Peyer's patch (tissue), 4 donors: Measurements from ENCODE around the gene KHK. TPM values are rescaled to one million over a fixed set of nuclear protein-coding genes. Genes with fewer than 3 reads are reported as not detected.

Experiments
- DNase-seq, 3 donors: peaks; one replicate each; pipeline ENCODE4 v3.0.0-alpha.2; 2017 to 2019
- H3K27ac ChIP-seq, 4 donors: fragments of 200-600 bp; sonication (generic); one replicate each; pipeline ENCODE4 v1.5.1; 2016 to 2019
- H3K27me3 ChIP-seq, 2 donors: fragments of 200-600 bp; sonication (generic); one replicate each; pipeline ENCODE4 v1.5.1; 2019
- H3K36me3 ChIP-seq, 3 donors: fragments of 200-600 bp; sonication (generic); one replicate each; pipeline ENCODE4 v1.5.1; 2016 to 2019
- H3K4me1 ChIP-seq, 4 donors: fragments of 200-600 bp; sonication (generic); one replicate each; pipeline ENCODE4 v1.5.1; 2016 to 2019
- H3K4me3 ChIP-seq, 4 donors: fragments of 200-600 bp; sonication (generic); 1 replicate in 3 of 4; 2 replicates in 1 of 4; pipeline ENCODE4 v1.5.1; 2016 to 2019; ENCODE audit warnings: mild to moderate bottlenecking in 1 of 4
- H3K9me3 ChIP-seq, 4 donors: fragments of 200-600 bp; sonication (generic); one replicate each; pipeline ENCODE4 v1.5.1; 2016 to 2019; ENCODE audit warnings: mild to moderate bottlenecking in 1 of 4
- POLR2A ChIP-seq, 2 donors: fragments of 450-650 bp; IDR thresholded peaks; one replicate each; pipeline ENCODE4 v1.5.1; 2017; ENCODE audit warnings: antibody characterized with exemption in 2 of 2, mild to moderate bottlenecking in 2 of 2, moderate library complexity in 2 of 2
- total RNA-seq, 4 donors: library from RNA; depleted of rRNA; stranded (reverse); fragments of >200 nt; gene quantifications; one replicate each; pipeline ENCODE4 v1.1.0, GENCODE V29; 2016
- TF ChIP-seq, protein P1 (sequence below), 6 experiments: fragments of 450-650 bp in 4 of 6; fragments of 200-600 bp in 2 of 6; sonication (generic) in 1 of 6; IDR thresholded peaks; one replicate each; pipeline ENCODE4 v1.5.1; 2017 to 2019; ENCODE audit warnings: antibody characterized with exemption in 6 of 6, mild to moderate bottlenecking in 3 of 6, moderate library complexity in 1 of 6

KHK gene
- total RNA-seq, 4 donors from 2014 or later, result 40.4 to 576 (median 435) TPM

DNA sequence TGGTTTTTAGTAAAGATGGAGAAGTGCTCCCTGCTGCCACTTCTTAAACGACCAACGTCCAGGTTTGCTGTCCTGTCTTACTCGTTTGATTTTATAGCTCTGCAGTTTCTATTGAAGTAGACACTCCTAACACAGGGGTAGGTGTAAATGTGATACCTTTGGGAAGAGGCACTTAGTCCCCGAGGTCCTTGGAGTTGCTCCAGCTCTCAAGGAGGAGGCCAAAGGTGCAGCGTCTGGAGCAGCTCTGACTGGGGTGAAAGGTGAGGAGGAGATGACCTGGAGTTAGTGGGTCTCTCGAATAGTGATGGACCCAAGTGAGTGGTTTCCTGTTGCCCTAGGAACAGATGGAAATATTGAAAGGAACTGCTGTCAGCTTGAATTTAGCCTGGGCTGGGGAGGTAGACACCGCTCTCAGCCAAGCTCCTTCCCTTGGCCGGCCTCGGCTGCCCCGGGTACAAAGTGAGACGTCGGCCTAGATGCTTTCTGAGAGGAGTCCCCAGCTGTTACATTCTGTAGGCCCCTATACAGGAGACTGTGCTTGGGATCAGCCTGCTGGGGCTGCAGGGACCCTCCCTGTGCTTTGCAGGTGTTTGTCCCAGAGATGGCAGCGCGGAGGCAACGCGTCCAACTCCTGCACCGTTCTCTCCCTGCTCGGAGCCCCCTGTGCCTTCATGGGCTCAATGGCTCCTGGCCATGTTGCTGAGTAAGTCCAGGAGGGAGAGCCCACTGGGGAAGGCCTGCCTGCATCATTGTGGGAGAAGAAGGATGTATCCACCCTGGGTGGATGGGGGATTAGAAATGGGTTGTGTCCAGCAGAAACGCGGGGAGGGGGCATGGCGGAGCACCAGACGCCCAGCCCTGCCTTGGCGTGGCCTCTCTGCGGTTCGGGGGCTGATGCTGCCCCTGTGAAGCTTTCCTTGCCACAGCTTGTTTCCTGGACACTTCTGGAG is 5.4 kb downstream of the KHK start:
- Histone ChIP-seq H3K27ac (peak overlapping the region in 3 of 4 donors; percentile 40 to 96 (median 86)), H3K36me3 (peaks cover 0 to 8% (median 0%) of the 10 kb centered on the region in 3 donors), H3K27me3 (no peaks in the 10 kb centered on the region), H3K4me1 (peaks cover 4 to 41% (median 8%) of the 10 kb centered on the region in 4 donors), H3K9me3 (no peaks in the 10 kb centered on the region), H3K4me3 (peak overlapping the region in 2 of 4 donors; percentile 21 to 88)
- DNase-seq, result no peak
- TF ChIP-seq, protein P1, sequence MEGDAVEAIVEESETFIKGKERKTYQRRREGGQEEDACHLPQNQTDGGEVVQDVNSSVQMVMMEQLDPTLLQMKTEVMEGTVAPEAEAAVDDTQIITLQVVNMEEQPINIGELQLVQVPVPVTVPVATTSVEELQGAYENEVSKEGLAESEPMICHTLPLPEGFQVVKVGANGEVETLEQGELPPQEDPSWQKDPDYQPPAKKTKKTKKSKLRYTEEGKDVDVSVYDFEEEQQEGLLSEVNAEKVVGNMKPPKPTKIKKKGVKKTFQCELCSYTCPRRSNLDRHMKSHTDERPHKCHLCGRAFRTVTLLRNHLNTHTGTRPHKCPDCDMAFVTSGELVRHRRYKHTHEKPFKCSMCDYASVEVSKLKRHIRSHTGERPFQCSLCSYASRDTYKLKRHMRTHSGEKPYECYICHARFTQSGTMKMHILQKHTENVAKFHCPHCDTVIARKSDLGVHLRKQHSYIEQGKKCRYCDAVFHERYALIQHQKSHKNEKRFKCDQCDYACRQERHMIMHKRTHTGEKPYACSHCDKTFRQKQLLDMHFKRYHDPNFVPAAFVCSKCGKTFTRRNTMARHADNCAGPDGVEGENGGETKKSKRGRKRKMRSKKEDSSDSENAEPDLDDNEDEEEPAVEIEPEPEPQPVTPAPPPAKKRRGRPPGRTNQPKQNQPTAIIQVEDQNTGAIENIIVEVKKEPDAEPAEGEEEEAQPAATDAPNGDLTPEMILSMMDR (IDR thresholded peaks at IDR 0.05), result no peak
- TF ChIP-seq POLR2A (IDR thresholded peaks at IDR 0.05), result peak in 1 of 2 donors; percentile 34

DNA sequence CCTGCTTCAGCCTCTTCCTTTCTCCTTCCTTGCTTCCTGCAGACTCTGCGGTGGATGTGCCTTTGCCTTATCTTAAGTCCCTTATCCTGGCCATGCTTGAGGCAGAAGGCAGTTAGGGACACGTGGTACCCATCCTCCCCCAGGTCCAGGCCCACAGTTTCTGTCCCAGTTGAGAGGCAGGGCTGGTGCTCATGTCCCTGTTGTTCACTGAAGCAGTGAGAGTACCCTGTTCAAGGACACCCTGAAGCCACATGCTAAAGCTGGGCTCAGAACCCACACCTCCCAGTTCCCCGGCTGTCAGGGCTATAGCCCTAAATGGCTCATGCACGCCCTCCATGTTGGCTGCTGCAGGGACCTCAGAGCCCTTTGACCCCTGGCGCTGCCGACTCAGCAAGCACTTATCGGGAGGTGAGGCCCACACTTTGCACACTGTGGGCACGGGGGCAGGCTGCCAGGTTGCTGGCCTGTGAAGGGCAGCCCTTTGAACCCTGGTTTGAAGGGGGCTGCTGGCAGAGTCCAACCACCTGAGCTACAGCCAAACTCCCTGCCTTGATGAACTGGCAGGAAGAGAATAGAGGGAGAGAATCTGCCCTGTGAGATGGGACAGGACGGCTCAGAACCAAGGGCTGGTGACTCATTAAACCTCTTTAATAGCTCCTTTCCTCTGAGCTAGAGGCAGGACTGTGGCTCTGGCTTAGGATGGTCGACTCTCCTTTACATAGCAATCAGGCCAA is 6.3 kb downstream of the KHK start:
- peak in 2 of 3 donors; percentile 91 to 95 for DNase-seq
- peaks cover 0 to 38% (median 8%) of the 10 kb centered on the region in 4 donors for H3K4me1 ChIP-seq
- H3K27me3 ChIP-seq, result no peaks in the 10 kb centered on the region
- no peaks in the 10 kb centered on the region for H3K9me3 ChIP-seq
- peak overlapping the region in 2 of 4 donors; percentile 12 to 16 for H3K4me3 ChIP-seq
- TF ChIP-seq, protein P1 (IDR thresholded peaks at IDR 0.05), result no peak
- TF ChIP-seq POLR2A (IDR thresholded peaks at IDR 0.05), result peak; percentile 49 to 58
- H3K36me3 ChIP-seq, result peaks cover 0 to 17% (median 0%) of the 10 kb centered on the region in 3 donors
- H3K27ac ChIP-seq, result peak overlapping the region in 3 of 4 donors; percentile 45 to 96 (median 86)

DNA sequence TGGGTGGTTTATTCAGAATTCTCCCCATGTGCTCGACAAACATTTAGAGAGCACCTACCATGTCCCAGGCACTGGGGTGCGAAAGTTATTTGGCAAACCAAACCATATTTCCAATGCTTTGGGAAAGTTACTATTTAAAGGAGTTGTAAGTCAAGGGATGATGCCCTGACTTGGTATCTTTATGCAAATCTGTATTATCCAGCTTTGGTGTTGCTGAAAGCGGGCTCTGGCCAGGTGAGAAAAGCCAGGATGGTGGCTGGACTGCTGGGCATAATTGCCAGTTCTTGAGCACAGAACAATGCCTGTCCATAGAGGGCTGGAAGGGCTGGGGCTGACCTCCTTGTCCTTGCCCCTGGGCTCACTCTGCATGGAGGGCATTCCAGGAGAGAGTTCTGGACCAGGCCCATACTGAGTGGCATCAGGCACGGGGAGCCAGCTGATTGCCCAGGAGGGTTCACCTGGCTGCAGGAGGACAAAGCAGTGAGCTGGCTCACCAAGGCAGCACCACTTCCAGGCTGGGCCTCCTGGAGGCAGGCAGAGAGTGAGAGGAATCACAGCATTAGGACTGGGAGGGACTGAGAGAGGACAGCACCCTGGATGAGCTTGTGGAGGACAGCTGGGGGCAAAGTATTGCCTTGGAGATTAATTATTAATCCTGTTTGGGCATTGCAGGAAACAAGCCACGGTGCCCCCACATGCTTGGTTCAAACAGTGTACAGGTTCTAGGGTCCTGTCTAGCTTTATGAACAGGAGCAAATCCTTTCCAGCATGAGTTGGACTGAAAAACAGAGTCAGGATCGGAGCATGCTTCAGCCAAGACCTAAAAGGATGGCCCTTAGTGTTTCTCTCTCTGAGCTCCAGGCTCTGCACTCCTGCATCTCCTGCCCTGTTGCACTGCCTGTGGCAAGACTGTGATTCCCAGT is 7.1 kb downstream of the KHK start:
- peaks cover 0 to 20% (median 0%) of the 10 kb centered on the region in 3 donors for H3K36me3 ChIP-seq
- no peaks in the 10 kb centered on the region for H3K9me3 ChIP-seq
- peak overlapping the region in 2 of 4 donors; percentile 12 to 14 for H3K4me3 ChIP-seq
- H3K4me1 ChIP-seq, result peaks cover 0 to 38% (median 8%) of the 10 kb centered on the region in 4 donors
- peak overlapping the region in 3 of 4 donors; percentile 45 to 96 (median 86) for H3K27ac ChIP-seq
- DNase-seq, result peak in 2 of 3 donors; percentile 73 to 78
- H3K27me3 ChIP-seq, result no peaks in the 10 kb centered on the region
- TF ChIP-seq, protein P1 (IDR thresholded peaks at IDR 0.05), result peak in 3 of 6 experiments; percentile 28 to 41 (median 31)
- peak; percentile 44 to 65 for TF ChIP-seq POLR2A (IDR thresholded peaks at IDR 0.05)

DNA sequence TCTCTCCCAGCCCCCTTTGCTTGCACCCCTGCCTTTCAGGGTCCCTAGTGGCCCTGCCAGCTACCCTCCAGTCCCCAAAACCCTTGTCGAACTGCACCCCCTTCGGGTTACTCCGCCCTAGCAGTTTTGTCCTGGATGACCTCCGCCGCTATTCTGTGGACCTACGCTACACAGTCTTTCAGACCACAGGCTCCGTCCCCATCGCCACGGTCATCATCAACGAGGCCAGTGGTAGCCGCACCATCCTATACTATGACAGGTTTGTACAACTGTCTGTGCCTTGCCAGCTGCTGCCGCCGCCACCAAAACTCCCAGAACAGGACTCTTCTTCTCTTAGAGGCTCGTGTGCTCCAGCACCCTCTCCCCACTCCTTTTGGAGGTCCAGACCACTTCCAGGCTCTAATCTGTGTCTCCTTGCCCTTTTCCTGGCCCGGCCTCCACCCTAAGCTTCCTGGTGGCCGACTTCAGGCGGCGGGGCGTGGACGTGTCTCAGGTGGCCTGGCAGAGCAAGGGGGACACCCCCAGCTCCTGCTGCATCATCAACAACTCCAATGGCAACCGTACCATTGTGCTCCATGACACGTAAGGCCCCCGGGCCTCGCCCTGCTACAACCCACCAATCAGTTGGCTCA is 7.9 kb downstream of the KHK start:
- TF ChIP-seq, protein P1 (IDR thresholded peaks at IDR 0.05), result no peak
- no peak for TF ChIP-seq POLR2A (IDR thresholded peaks at IDR 0.05)
- H3K27ac ChIP-seq, result peak overlapping the region in 2 of 4 donors; percentile 86 to 96

More for the DNA sequence above, 7.9 kb downstream of the KHK start:
- no peaks in the 10 kb centered on the region for H3K9me3 ChIP-seq
- H3K4me1 ChIP-seq, result peaks cover 0 to 38% (median 8%) of the 10 kb centered on the region in 4 donors
- no peak for DNase-seq
- no peaks in the 10 kb centered on the region for H3K27me3 ChIP-seq
- peaks cover 0 to 28% (median 0%) of the 10 kb centered on the region in 3 donors for H3K36me3 ChIP-seq
- peak overlapping the region in 1 of 4 donors; percentile 10 for H3K4me3 ChIP-seq
